GM12892 (cell line): ENCODE data around the gene ZNF133.
A peak's percentile ranks its signal among the peaks of the same experiment; 100 is the strongest.

Source experiments
- DNase-seq: peaks from one replicate; pipeline ENCODE4 v3.0.0; 2011; ENCODE audit not compliant: insufficient read length
- FAIRE-seq: peaks from 2 replicates; lab custom pipeline; 2011; peaks lifted over from hg19 to GRCh38; lab: Jason Lieb, UNC
- POLR2A ChIP-seq: IDR thresholded peaks from 2 replicates; pipeline ENCODE4 v1.6.1; 2011; ENCODE audit warnings: low read depth, low read length, control low read depth
- POLR2AphosphoS5 ChIP-seq: IDR thresholded peaks from 2 replicates; pipeline ENCODE4 v1.6.1; 2011; ENCODE audit warnings: low read depth, low read length, control low read depth
- TAF1 ChIP-seq: IDR thresholded peaks from 2 replicates; pipeline ENCODE4 v1.6.1; 2011; ENCODE audit warnings: low read depth, mild to moderate bottlenecking, control low read depth, low read length, borderline replicate concordance

The ZNF133 gene

GRCh38 chr20:18288749-18289267 is 481 bp downstream of the ZNF133 start:
- TF ChIP-seq POLR2AphosphoS5 (no peak), POLR2A (no peak), TAF1 (no peak)
- no peak for DNase-seq
- peak; percentile 9 for FAIRE-seq

GRCh38 chr20:18289306-18289705 is 979 bp downstream of the ZNF133 start:
- no peak for DNase-seq
- no peak for TF ChIP-seq POLR2AphosphoS5
- no peak for TF ChIP-seq POLR2A
- TF ChIP-seq TAF1: no peak
- FAIRE-seq: no peak

DNA sequence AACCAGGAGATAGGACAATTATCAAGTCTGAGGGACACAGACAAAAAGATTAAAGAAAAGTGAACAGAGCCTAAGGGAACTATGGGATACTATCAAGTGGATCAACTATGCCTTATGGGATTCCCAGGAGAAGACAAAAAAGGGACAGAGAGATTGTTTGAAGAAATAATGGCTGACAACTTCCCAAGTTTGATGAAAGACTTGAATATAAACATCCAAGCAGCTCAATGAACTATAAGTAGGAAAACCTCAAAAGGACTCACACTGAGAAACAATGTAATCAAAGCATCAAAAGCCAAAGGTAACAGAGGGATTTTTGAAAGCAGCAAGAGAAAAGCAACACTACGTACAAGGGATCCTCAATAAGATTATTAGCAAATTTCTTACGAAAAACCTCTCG is 11.0 kb downstream of the ZNF133 start:
- no peak for DNase-seq
- no peak for FAIRE-seq
- TF ChIP-seq POLR2AphosphoS5 (no peak), POLR2A (no peak), TAF1 (no peak)

DNA sequence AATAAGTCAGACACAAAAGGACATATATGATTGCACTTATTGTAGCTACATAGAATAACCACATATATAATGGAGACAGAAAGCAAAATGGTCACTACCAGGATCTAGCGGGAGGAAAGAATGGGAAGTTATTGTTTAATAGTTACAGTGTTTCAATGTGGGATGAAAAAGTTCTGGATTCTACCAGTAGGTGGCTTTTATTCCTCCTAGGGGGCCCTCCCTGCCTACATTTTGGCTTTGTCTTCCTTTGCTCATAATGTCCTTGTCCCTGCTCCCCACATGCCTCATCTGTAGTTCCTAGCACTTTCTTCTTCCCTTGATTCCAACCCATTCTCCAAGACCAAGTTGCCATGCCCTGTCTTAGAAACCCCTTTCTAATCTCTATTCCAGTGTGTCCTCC is 16.3 kb downstream of the ZNF133 start:
- FAIRE-seq: no peak
- no peak for DNase-seq
- TF ChIP-seq POLR2A (no peak), POLR2AphosphoS5 (no peak), TAF1 (no peak)

GRCh38 chr20:18307301-18307700 is 19.0 kb downstream of the ZNF133 start:
- TF ChIP-seq POLR2A (no peak), POLR2AphosphoS5 (no peak), TAF1 (no peak)
- FAIRE-seq (no peak), DNase-seq (no peak)

DNA sequence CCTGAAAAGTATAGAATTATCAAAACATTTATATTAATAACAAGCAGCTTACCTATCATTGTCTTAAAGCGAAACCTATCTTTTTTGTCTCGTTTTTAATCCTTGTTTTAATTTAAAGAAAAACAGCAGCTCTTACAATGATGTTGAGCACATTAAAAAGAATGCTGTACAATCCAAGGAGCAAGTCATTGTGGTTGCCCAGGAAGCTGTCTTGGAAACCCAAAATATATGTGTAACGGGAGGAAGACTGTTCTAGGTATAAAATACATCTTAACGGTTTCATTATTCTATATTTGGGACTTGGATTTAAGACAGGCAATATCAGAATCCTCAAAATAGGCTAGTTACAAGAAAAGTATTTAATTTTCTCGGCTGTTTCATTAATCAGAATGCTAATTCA is 21.7 kb downstream of the ZNF133 start:
- TF ChIP-seq TAF1 (no peak), POLR2AphosphoS5 (no peak), POLR2A (no peak)
- DNase-seq: no peak
- FAIRE-seq: no peak

DNA sequence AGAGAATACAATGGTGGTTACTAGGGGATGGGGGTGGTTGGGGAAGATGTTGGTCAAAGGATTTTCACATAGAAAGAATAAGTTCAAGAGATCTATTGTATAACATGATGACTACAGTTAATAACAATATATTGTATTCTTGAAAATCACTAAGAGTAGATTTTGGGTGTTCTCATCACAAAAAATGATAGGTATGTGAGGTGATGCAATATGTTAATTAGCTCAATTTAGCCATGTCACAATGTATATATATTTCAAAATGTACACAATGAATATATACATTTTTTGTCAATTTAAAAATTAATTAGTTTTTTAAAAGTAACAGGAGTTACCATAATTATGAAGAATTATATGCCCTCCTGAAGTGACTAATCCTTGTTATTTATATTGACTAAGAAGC is 22.3 kb downstream of the ZNF133 start:
- no peak for DNase-seq
- no peak for FAIRE-seq
- TF ChIP-seq POLR2AphosphoS5: no peak
- TF ChIP-seq POLR2A: no peak
- TF ChIP-seq TAF1: no peak

- no peak for TF ChIP-seq POLR2AphosphoS5
- no peak for TF ChIP-seq POLR2A
- no peak for TF ChIP-seq TAF1
- DNase-seq (no peak), FAIRE-seq (no peak)
These were observed 24.4 kb downstream of the ZNF133 start for GRCh38 chr20:18312723-18313122.

GRCh38 chr20:18313411-18313810 is 25.1 kb downstream of the ZNF133 start:
- TF ChIP-seq POLR2A (no peak), TAF1 (no peak), POLR2AphosphoS5 (no peak)
- FAIRE-seq (no peak), DNase-seq (no peak)

- TF ChIP-seq POLR2A (no peak), TAF1 (no peak), POLR2AphosphoS5 (no peak)
- DNase-seq: no peak
- no peak for FAIRE-seq
These were observed 26.6 kb downstream of the ZNF133 start for GRCh38 chr20:18314786-18315406.

DNA sequence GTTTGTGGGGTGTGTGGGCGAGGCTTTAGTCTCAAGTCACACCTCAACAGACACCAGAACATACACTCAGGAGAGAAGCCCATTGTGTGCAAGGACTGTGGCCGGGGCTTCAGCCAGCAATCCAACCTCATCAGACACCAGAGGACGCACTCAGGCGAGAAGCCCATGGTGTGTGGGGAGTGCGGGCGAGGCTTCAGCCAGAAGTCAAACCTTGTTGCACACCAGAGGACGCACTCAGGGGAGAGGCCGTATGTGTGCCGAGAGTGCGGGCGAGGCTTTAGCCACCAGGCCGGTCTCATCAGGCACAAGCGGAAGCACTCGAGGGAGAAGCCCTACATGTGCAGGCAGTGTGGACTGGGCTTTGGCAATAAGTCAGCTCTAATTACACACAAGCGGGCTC is 27.8 kb downstream of the ZNF133 start:
- FAIRE-seq (no peak), DNase-seq (no peak)
- TF ChIP-seq POLR2AphosphoS5 (no peak), POLR2A (no peak)

GRCh38 chr20:18321316-18321715 is 33.0 kb downstream of the ZNF133 start:
- DNase-seq (no peak), FAIRE-seq (no peak)
- TF ChIP-seq POLR2AphosphoS5 (no peak), POLR2A (no peak), TAF1 (no peak)

- no peak for TF ChIP-seq TAF1
- TF ChIP-seq POLR2AphosphoS5: no peak
- TF ChIP-seq POLR2A: no peak
- no peak for DNase-seq
- peak; percentile 9 for FAIRE-seq
These were observed 33.9 kb downstream of the ZNF133 start for GRCh38 chr20:18321976-18322950.
